Lung (tissue), 12 donors: Measurements from ENCODE around the gene E2F7. TPM values are rescaled to one million over a fixed set of nuclear protein-coding genes. Genes with fewer than 3 reads are reported as not detected.
A peak's percentile ranks its signal among the peaks of the same experiment; 100 is the strongest.

ENCODE experiments used
- ATAC-seq: fragments of 200-7000 bp; cut with Tn5 transposase; one replicate; pipeline ENCODE4 v1.9.1; 2020; ENCODE audit warnings: moderate number of reproducible peaks; ENCODE audit not compliant: insufficient read depth, low FRiP score
- DNase-seq, 3 donors: peaks; one replicate each; pipeline ENCODE4 v3.0.0-alpha.2; 2013 to 2017
- H3K27ac ChIP-seq, 2 donors: one replicate each; pipeline ENCODE4 v1.5.1; 2013; ENCODE audit warnings: mild to moderate bottlenecking in 2 of 2, moderate library complexity in 2 of 2, control low read depth in 1 of 2, inconsistent platforms in 1 of 2, low read depth in 1 of 2, low read length in 1 of 2
- H3K27me3 ChIP-seq, 3 donors: one replicate each; pipeline ENCODE4 v1.5.1; 2013; ENCODE audit warnings: low read length in 2 of 3; ENCODE audit not compliant: control insufficient read depth in 3 of 3, insufficient read depth in 3 of 3
- H3K36me3 ChIP-seq, 4 donors: one replicate each; pipeline ENCODE4 v1.5.1; 2013; ENCODE audit warnings: low read length in 4 of 4, mild to moderate bottlenecking in 1 of 4, moderate library complexity in 1 of 4; ENCODE audit not compliant: control insufficient read depth in 4 of 4, insufficient read depth in 4 of 4
- H3K4me1 ChIP-seq, 5 donors: one replicate each; pipeline ENCODE4 v1.5.1; 2013; ENCODE audit warnings: low read length in 5 of 5, mild to moderate bottlenecking in 2 of 5, moderate library complexity in 1 of 5; ENCODE audit not compliant: control insufficient read depth in 5 of 5, insufficient read depth in 5 of 5
- H3K4me3 ChIP-seq: one replicate; pipeline ENCODE4 v1.5.1; 2013; ENCODE audit warnings: mild to moderate bottlenecking, control low read depth, moderate library complexity
- H3K9ac ChIP-seq, 2 donors: one replicate each; pipeline ENCODE4 v1.5.1; 2013; ENCODE audit warnings: low read length in 2 of 2, control low read depth in 1 of 2; ENCODE audit not compliant: insufficient read depth in 1 of 2
- H3K9me3 ChIP-seq, 4 donors: one replicate each; pipeline ENCODE4 v1.5.1; 2013; ENCODE audit warnings: low read length in 3 of 4, mild to moderate bottlenecking in 1 of 4, moderate library complexity in 1 of 4; ENCODE audit not compliant: control insufficient read depth in 4 of 4, insufficient read depth in 3 of 4
- CTCF ChIP-seq: IDR thresholded peaks from 2 replicates; pipeline ENCODE4 v1.5.1; 2012; ENCODE audit warnings: mild to moderate bottlenecking; ENCODE audit errors: control extremely low read depth, extremely low read depth
- WGBS, 2 donors: extraction: QIAGEN DNeasy Blood & Tissue Kit; methylation state at CpG; one replicate each; pipeline ENCODE4 v1.1.7; 2013; 5-methylcytosine and 5-hydroxymethylcytosine counted together
- polyA plus RNA-seq, 2 donors: library from polyadenylated mRNA; stranded (reverse); fragments of 200-250 nt; gene quantifications; one replicate each; pipeline ENCODE4 v1.2.1, GENCODE V29; 2013
- total RNA-seq, 2 donors: library from RNA; depleted of rRNA in 1 of 2; stranded (reverse); fragments of >200 nt in 1 of 2; gene quantifications; one replicate each; pipeline ENCODE4 v1.2.1, GENCODE V29; 2014 to 2021
- donor health status: control.
- donor health status: control.
- donor health status: Bipolar disorder and iron deficiency.
- donor health status: healthy.
- donor health status: DM: yes; HTN: yes; CAD: no.

Gene E2F7
- total and polyA plus RNA-seq, 4 donors, result 0.24 to 2.3 (median 0.54) TPM

- H3K9me3 ChIP-seq, result no peaks in the 10 kb centered on the region
- H3K36me3 ChIP-seq, result peaks cover 0 to 18% (median 1%) of the 10 kb centered on the region in 4 donors
- no peak overlapping the region for H3K27ac ChIP-seq
- no peak for ATAC-seq
- 95 to 97% methylated on average over 5 of the region's 5 CpGs for WGBS, 2 donors
- H3K27me3 ChIP-seq, result no peaks in the 10 kb centered on the region
- DNase-seq, result no peak
- no peak overlapping the region for H3K4me3 ChIP-seq
- H3K4me1 ChIP-seq, result no peaks in the 10 kb centered on the region
- H3K9ac ChIP-seq, result no peak overlapping the region
- no peak for TF ChIP-seq CTCF
These were observed 18.9 kb downstream of the E2F7 start for GRCh38 chr12:77046468-77046867.

- 79 to 98% methylated on average over 6 of the region's 6 CpGs for WGBS, 2 donors
- ATAC-seq (no peak), DNase-seq (no peak)
- Histone ChIP-seq H3K9me3 (no peaks in the 10 kb centered on the region), H3K9ac (no peak overlapping the region), H3K4me1 (no peaks in the 10 kb centered on the region), H3K27ac (no peak overlapping the region), H3K4me3 (no peak overlapping the region), H3K27me3 (no peaks in the 10 kb centered on the region), H3K36me3 (peaks cover 0 to 18% (median 1%) of the 10 kb centered on the region in 4 donors)
- TF ChIP-seq CTCF, result no peak
These were observed 20.2 kb downstream of the E2F7 start for GRCh38 chr12:77045183-77045582.

- no peak overlapping the region for H3K9ac ChIP-seq
- DNase-seq (no peak), ATAC-seq (no peak)
- H3K4me3 ChIP-seq, result no peak overlapping the region
- no peaks in the 10 kb centered on the region for H3K9me3 ChIP-seq
- TF ChIP-seq CTCF, result no peak
- H3K4me1 ChIP-seq, result no peaks in the 10 kb centered on the region
- H3K27ac ChIP-seq, result no peak overlapping the region
- 89 to 91% methylated on average over 2 of the region's 2 CpGs for WGBS, 2 donors
- H3K27me3 ChIP-seq, result no peaks in the 10 kb centered on the region
- H3K36me3 ChIP-seq, result peaks cover 0 to 18% (median 1%) of the 10 kb centered on the region in 4 donors
These were observed 20.6 kb downstream of the E2F7 start for GRCh38 chr12:77044721-77045120.

GRCh38 chr12:77042833-77043232, 22.5 kb downstream of the E2F7 start:
- no peak for ATAC-seq
- H3K9ac ChIP-seq, result no peak overlapping the region

More at GRCh38 chr12:77042833-77043232, 22.5 kb downstream of the E2F7 start:
- Histone ChIP-seq H3K4me3 (no peak overlapping the region), H3K4me1 (no peaks in the 10 kb centered on the region), H3K27me3 (no peaks in the 10 kb centered on the region), H3K9me3 (no peaks in the 10 kb centered on the region), H3K27ac (no peak overlapping the region), H3K36me3 (peaks cover 0 to 26% (median under 1%) of the 10 kb centered on the region in 4 donors)
- 86 to 89% methylated on average over 8 of the region's 8 CpGs for WGBS, 2 donors
- peak in 1 of 3 donors; percentile 19 for DNase-seq
- no peak for TF ChIP-seq CTCF
